ENCODE results near the gene LSR. TPM values are rescaled to one million over a fixed set of nuclear protein-coding genes. Genes with fewer than 3 reads are reported as not detected.

LSR gene
- not detected in 2 replicates for polyA plus RNA-seq

GRCh38 chr19:35248310-35249145, at the start of gene LSR:
LSR (plus strand) TSS chr19:35249002; CDS start chr19:35249023, 21 bp downstream.

GRCh38 chr19:35228177-35228930, 20.4 kb upstream of the LSR start, which contains the start of gene FAM187B:
FAM187B (minus strand) TSS chr19:35228739; CDS start chr19:35228680, 59 bp downstream.

GRCh38 chr19:35268536-35269437, 20.0 kb downstream of the LSR start, which contains the start of gene USF2:
USF2 (plus strand) TSS chr19:35268962; CDS start chr19:35269102, 140 bp downstream.

GRCh38 chr19:35291916-35292315, 43.1 kb downstream of the LSR start, which contains the start of gene MAG:
MAG (plus strand) TSS chr19:35292161; CDS start chr19:35295409, 3,248 bp downstream.

Other genes with a start within 250 kb of the LSR start
- gene GRAMD1A, start 248.7 kb upstream of the LSR start, polyA plus RNA-seq, result 0.64 and 1.0 TPM in 2 replicates
- 1.9 and 2.0 TPM in 2 replicates for gene SCN1B, start 218.5 kb upstream of the LSR start, polyA plus RNA-seq
- gene HPN, start 207.3 kb upstream of the LSR start, polyA plus RNA-seq, result 0.13 and 0.67 TPM in 2 replicates
- gene FXYD3, start 133.2 kb upstream of the LSR start, polyA plus RNA-seq, result 0.67 and 3.5 TPM in 2 replicates
- 2.8 and 6.4 TPM in 2 replicates for gene LGI4, start 113.9 kb upstream of the LSR start, polyA plus RNA-seq
- gene FXYD1, start 110.2 kb upstream of the LSR start, polyA plus RNA-seq, result 6.4 and 8.3 TPM in 2 replicates
- gene FXYD7, start 105.7 kb upstream of the LSR start, polyA plus RNA-seq, result 62.3 and 64.4 TPM in 2 replicates
- 7.1 TPM in 1 of 2 replicates, not detected in the other for gene FXYD5, start 94.3 kb upstream of the LSR start, polyA plus RNA-seq
- not detected in 2 replicates for gene FAM187B, start 20.3 kb upstream of the LSR start, polyA plus RNA-seq
- 2.9 and 3.9 TPM in 2 replicates for gene USF2, start 20.0 kb downstream of the LSR start, polyA plus RNA-seq
- 0.79 TPM in 1 of 2 replicates, not detected in the other for gene HAMP, start 33.5 kb downstream of the LSR start, polyA plus RNA-seq
- 0.22 TPM in 1 of 2 replicates, not detected in the other for gene MAG, start 43.2 kb downstream of the LSR start, polyA plus RNA-seq
- 0.28 TPM in 1 of 2 replicates, not detected in the other for gene CD22, start 80.2 kb downstream of the LSR start, polyA plus RNA-seq
- gene FFAR1, start 98.9 kb downstream of the LSR start, polyA plus RNA-seq, result not detected in 2 replicates
- not detected in 2 replicates for gene FFAR3, start 109.5 kb downstream of the LSR start, polyA plus RNA-seq
- gene GPR42, start 122.1 kb downstream of the LSR start, polyA plus RNA-seq, result not detected in 2 replicates
- gene FFAR2, start 199.3 kb downstream of the LSR start, polyA plus RNA-seq, result not detected in 2 replicates
- 0.58 and 1.7 TPM in 2 replicates for gene KRTDAP, start 241.5 kb downstream of the LSR start, polyA plus RNA-seq

Measured in Purkinje cell (primary cell).